HCT116 (cell line): Measurements from ENCODE around the gene FGF10. TPM values are rescaled to one million over a fixed set of nuclear protein-coding genes. Genes with fewer than 3 reads are reported as not detected.

ENCODE experiments used
- ATAC-seq: fragments of 200-7000 bp; cut with Tn5 transposase; 2 replicates; pipeline ENCODE4 v1.9.1; 2020; ENCODE audit warnings: mild to moderate bottlenecking, moderate library complexity
- BruUV-seq: library from RNA; stranded (reverse); fragments of 400-500 nt; replicated peaks from 2 replicates; lab custom pipeline; 2021; lab: Mats Ljungman, UMichigan
- CTCF ChIA-PET: fragments of 300-600 bp; sonication (Branson Sonifier 250); formaldehyde crosslinking; loops from one replicate; lab custom pipeline; 2021; ENCODE audit warnings: antibody characterized with exemption; lab: Charles Lee
- POLR2A ChIA-PET: fragments of 300-600, 350-600 bp; sonication (Branson Sonifier 250); formaldehyde crosslinking; loops from one replicate; lab custom pipeline; 2021; ENCODE audit warnings: antibody characterized with exemption; lab: Charles Lee
- RAD21 ChIA-PET, 2 experiments: fragments of 300-600 bp; sonication (Branson Sonifier 250); formaldehyde crosslinking; loops; one replicate each; lab custom pipeline; 2023; ENCODE audit warnings: low total read pairs in 2 of 2; ENCODE audit not compliant: uncharacterized antibody in 2 of 2, unreplicated experiment in 2 of 2, low non-redundant PET in 1 of 2; lab: Charles Lee
- DNase-seq: peaks from one replicate; pipeline ENCODE4 v3.0.0-alpha.2; 2010; ENCODE audit warnings: low read depth, low spot score
- H2AFZ ChIP-seq: fragments of 200-600 bp; shearing (Covaris generic), sonication (generic); 2 replicates; pipeline ENCODE4 v1.6.1; 2017; ENCODE audit warnings: low read depth, mixed run types, mixed read lengths, antibody characterized with exemption, low read length; ENCODE audit not compliant: poor library complexity, severe bottlenecking
- H3K27ac ChIP-seq: 2 replicates; pipeline ENCODE4 v1.5.1; 2012; ENCODE audit warnings: low read depth, low read length
- H3K27me3 ChIP-seq: fragments of 200-600 bp; sonication (generic); 2 replicates; pipeline ENCODE4 v1.6.1; 2016; ENCODE audit warnings: mixed run types, low read length, mixed read lengths; ENCODE audit not compliant: insufficient read depth
- H3K36me3 ChIP-seq, 2 experiments: fragments of 200-500 bp in 1 of 2; fragments of 200-600 bp in 1 of 2; sonication (Bioruptor generic) in 1 of 2; sonication (generic) in 1 of 2; 2 replicates each; pipeline versions ENCODE4 v1.5.1 to v1.6.1; 2014 to 2016; ENCODE audit warnings: low read length in 2 of 2, inconsistent platforms in 1 of 2, mixed read lengths in 1 of 2, mixed run types in 1 of 2; ENCODE audit not compliant: insufficient read depth in 2 of 2, control insufficient read depth in 1 of 2
- H3K4me1 ChIP-seq, 2 experiments: fragments of 200-600 bp in 1 of 2; sonication (generic) in 1 of 2; 2 replicates each; pipeline versions ENCODE4 v1.5.1 to v1.6.1; 2012 to 2017; ENCODE audit warnings: low read length in 2 of 2, inconsistent platforms in 1 of 2, mild to moderate bottlenecking in 1 of 2, mixed read lengths in 1 of 2, mixed run types in 1 of 2, moderate library complexity in 1 of 2; ENCODE audit not compliant: insufficient read depth in 2 of 2, control insufficient read depth in 1 of 2
- H3K4me2 ChIP-seq: fragments of 200-600 bp; sonication (generic); 2 replicates; pipeline ENCODE4 v1.6.1; 2017; ENCODE audit warnings: mixed run types, low read length, mixed read lengths
- H3K4me3 ChIP-seq, 2 experiments: fragments of 200-600 bp in 1 of 2; sonication (generic) in 1 of 2; replicated peaks in 1 of 2; 2 replicates each; pipeline ENCODE4 v1.5.1; 2011 to 2016; ENCODE audit warnings: low read length in 2 of 2, control low read depth in 1 of 2, low read depth in 1 of 2, mild to moderate bottlenecking in 1 of 2, mixed read lengths in 1 of 2, mixed run types in 1 of 2
- H3K79me2 ChIP-seq: fragments of 200-600 bp; sonication (generic); 2 replicates; pipeline ENCODE4 v1.6.1; 2017; ENCODE audit warnings: mild to moderate bottlenecking, mixed run types, low read length, moderate library complexity, mixed read lengths; ENCODE audit not compliant: insufficient read depth
- H3K9ac ChIP-seq: fragments of 200-600 bp; sonication (generic); 2 replicates; pipeline ENCODE4 v1.6.1; 2016; ENCODE audit warnings: low read length, mixed read lengths
- H3K9me2 ChIP-seq: fragments of 200-600 bp; sonication (generic), shearing (Covaris generic); 2 replicates; pipeline ENCODE4 v1.6.1; 2017; ENCODE audit warnings: mixed run types, mild to moderate bottlenecking, moderate library complexity; ENCODE audit not compliant: insufficient read depth
- H3K9me3 ChIP-seq, 2 experiments: fragments of 200-500 bp in 1 of 2; fragments of 200-600 bp in 1 of 2; sonication (Bioruptor generic) in 1 of 2; sonication (generic) in 1 of 2; 2 replicates each; pipeline ENCODE4 v1.6.1; 2014 to 2017; ENCODE audit warnings: low read length in 2 of 2, mixed read lengths in 2 of 2, inconsistent platforms in 1 of 2, low read depth in 1 of 2, mild to moderate bottlenecking in 1 of 2, mixed run types in 1 of 2, moderate library complexity in 1 of 2; ENCODE audit not compliant: control insufficient read depth in 1 of 2, insufficient read depth in 1 of 2
- H4K20me1 ChIP-seq: fragments of 200-600 bp; sonication (generic), shearing (Covaris generic); 2 replicates; pipeline ENCODE4 v1.6.1; 2017; ENCODE audit warnings: mixed run types, mild to moderate bottlenecking, moderate library complexity; ENCODE audit not compliant: insufficient read depth
- ATF3 ChIP-seq: IDR thresholded peaks from 2 replicates; pipeline ENCODE4 v1.6.1; 2012
- CBX3 ChIP-seq: IDR thresholded peaks from 2 replicates; pipeline ENCODE4 v1.6.1; 2012; ENCODE audit warnings: low read depth
- CTCF ChIP-seq, 3 experiments: fragments of 200-600 bp in 1 of 3; sonication (generic) in 1 of 3; IDR thresholded peaks in 2 of 3; conservative IDR thresholded peaks in 1 of 3; 2 replicates each; pipeline ENCODE4 v1.5.1; 2012 to 2017; ENCODE audit warnings: low read depth in 2 of 3, low read length in 2 of 3, antibody characterized with exemption in 1 of 3, borderline replicate concordance in 1 of 3, control low read depth in 1 of 3, mild to moderate bottlenecking in 1 of 3, mixed read lengths in 1 of 3, mixed run types in 1 of 3, moderate library complexity in 1 of 3; ENCODE audit not compliant: insufficient read depth in 1 of 3
- EGR1 ChIP-seq: IDR thresholded peaks from 2 replicates; pipeline ENCODE4 v1.6.1; 2012; ENCODE audit warnings: low read depth
- ELF1 ChIP-seq: IDR thresholded peaks from 2 replicates; pipeline ENCODE4 v1.6.1; 2012; ENCODE audit warnings: low read depth, borderline replicate concordance
- POLR2A ChIP-seq: IDR thresholded peaks from 2 replicates; pipeline ENCODE4 v1.7.0; 2011; ENCODE audit warnings: borderline replicate concordance; ENCODE audit not compliant: insufficient read depth, insufficient read length; ENCODE audit errors: extremely low read depth
- POLR2AphosphoS5 ChIP-seq: IDR thresholded peaks from 2 replicates; pipeline ENCODE4 v1.6.1; 2011; ENCODE audit warnings: mild to moderate bottlenecking, low read depth, low read length, moderate library complexity
- SIN3A ChIP-seq: IDR thresholded peaks from 2 replicates; pipeline ENCODE4 v1.6.1; 2012; ENCODE audit warnings: low read depth
- SP1 ChIP-seq: IDR thresholded peaks from 2 replicates; pipeline ENCODE4 v1.6.1; 2012; ENCODE audit warnings: low read depth
- SRF ChIP-seq: IDR thresholded peaks from 2 replicates; pipeline ENCODE4 v1.6.1; 2012; ENCODE audit warnings: low read depth
- TCF7L2 ChIP-seq: IDR thresholded peaks from 2 replicates; pipeline ENCODE4 v1.7.0; 2011; ENCODE audit warnings: borderline replicate concordance, inconsistent platforms; ENCODE audit not compliant: insufficient read depth, insufficient read length; ENCODE audit errors: extremely low read depth
- YY1 ChIP-seq: IDR thresholded peaks from 2 replicates; pipeline ENCODE4 v1.6.1; 2011; ENCODE audit warnings: low read length, low read depth, moderate library complexity, mild to moderate bottlenecking; ENCODE audit not compliant: insufficient replicate concordance; ENCODE audit errors: extremely low read depth
- ZBTB33 ChIP-seq: IDR thresholded peaks from 2 replicates; pipeline ENCODE4 v1.6.1; 2011; ENCODE audit warnings: mild to moderate bottlenecking, low read length, moderate library complexity; ENCODE audit not compliant: insufficient replicate concordance; ENCODE audit errors: extremely low read depth
- ZNF274 ChIP-seq: fragments of 200-500 bp; sonication (Bioruptor generic); IDR thresholded peaks from 2 replicates; pipeline ENCODE4 v1.6.1; 2014; ENCODE audit warnings: mild to moderate bottlenecking, low read depth, low read length, inconsistent platforms
- intact Hi-C: fragments of 100-400 bp; cut with micrococcal nuclease; formaldehyde crosslinking; loops from 2 replicates; pipeline ENCODE4 v1.10.0; 2022
- total RNA-seq: library from RNA; stranded (reverse); gene quantifications from one replicate; pipeline ENCODE4 v1.2.1, GENCODE V29; 2021; ENCODE audit not compliant: unreplicated experiment

Gene FGF10
- total RNA-seq, 1 experiment from 2014 or later: not detected

- TF ChIP-seq ELF1 (no peak), ZBTB33 (no peak), CBX3 (no peak), POLR2AphosphoS5 (no peak)
Observed at GRCh38 chr5:44389823-44390143, 563 bp upstream of the FGF10 start (continued).

GRCh38 chr5:44388321-44389089, 715 bp downstream of the FGF10 start:
- Histone ChIP-seq H4K20me1 (no peaks in the 10 kb centered on the region), H3K4me2 (no peak overlapping the region), H3K9ac (no peak overlapping the region), H3K79me2 (no peaks in the 10 kb centered on the region), H3K9me2 (no peaks in the 10 kb centered on the region), H3K4me1 (no peaks in the 10 kb centered on the region), H3K36me3 (no peaks in the 10 kb centered on the region), H3K9me3 (no peaks in the 10 kb centered on the region), H3K4me3 (no peak overlapping the region), H3K27ac (no peak overlapping the region), H2AFZ (no peak overlapping the region), H3K27me3 (peaks cover 7% of the 10 kb centered on the region; the same call in 1 of the 2 replicates)
- intact Hi-C loops: no loop called here
- CTCF ChIA-PET: no interaction called here
- POLR2A ChIA-PET: no interaction called here
- TF ChIP-seq YY1: no peak
- no peak for TF ChIP-seq ATF3
- TF ChIP-seq ELF1: no peak
- TF ChIP-seq SRF: no peak
- no peak for TF ChIP-seq SIN3A
- TF ChIP-seq CBX3: no peak
- no peak for TF ChIP-seq POLR2AphosphoS5
- no peak for TF ChIP-seq ZNF274
- no peak for TF ChIP-seq POLR2A
- no peak for TF ChIP-seq CTCF (IDR thresholded peaks at IDR 0.05 in 2 of 3, conservative IDR thresholded peaks at IDR 0.05 in 1 of 3; ENCODE audit: borderline replicate concordance in 1 of 3, insufficient read depth in 1 of 3, low read depth in 2 of 3, low read length in 2 of 3)
- TF ChIP-seq TCF7L2: no peak
- no peak for TF ChIP-seq EGR1
- no peak for TF ChIP-seq SP1
- RAD21 ChIA-PET: no interaction called here
- ATAC-seq: no peak
- no peak for DNase-seq
- no TSS peak for BruUV-seq
